GM12872 (cell line): ENCODE measurements around the gene ZBTB40.
A peak's percentile ranks its signal among the peaks of the same experiment; 100 is the strongest.

ENCODE experiments used
- CTCF ChIP-seq: IDR thresholded peaks from 3 replicates; pipeline ENCODE4 v1.5.1; 2011; ENCODE audit warnings: low read depth, mild to moderate bottlenecking, low read length, moderate library complexity; ENCODE audit not compliant: insufficient read depth

Gene ZBTB40

DNA sequence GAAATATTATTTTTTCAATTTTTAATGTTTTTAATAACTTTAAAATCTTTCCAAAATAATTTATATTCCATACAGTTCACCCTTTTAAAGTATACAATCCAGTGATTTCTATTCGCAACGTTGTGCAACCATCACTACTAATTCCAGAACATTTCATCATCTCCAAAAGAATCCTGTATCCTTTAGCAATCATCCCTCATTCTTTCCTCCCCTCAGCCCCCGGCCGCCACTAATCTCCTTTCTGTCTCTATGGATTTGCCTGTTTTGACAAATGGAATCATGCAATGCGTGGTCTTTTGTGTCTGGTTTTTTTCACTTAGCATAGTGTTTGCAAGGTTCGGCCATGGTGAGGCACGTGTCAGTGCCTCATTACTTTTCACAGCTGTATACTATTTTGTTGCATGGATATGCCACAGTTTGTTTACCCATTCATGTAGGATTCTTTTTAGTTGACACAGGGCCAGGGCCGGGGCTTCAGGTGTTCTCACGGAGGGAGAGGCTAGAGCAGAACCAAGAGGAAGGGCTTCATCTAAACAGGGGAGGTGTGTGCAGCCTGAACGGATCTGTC lies 40.6 kb upstream of the ZBTB40 start:
- TF ChIP-seq CTCF, result no peak

DNA sequence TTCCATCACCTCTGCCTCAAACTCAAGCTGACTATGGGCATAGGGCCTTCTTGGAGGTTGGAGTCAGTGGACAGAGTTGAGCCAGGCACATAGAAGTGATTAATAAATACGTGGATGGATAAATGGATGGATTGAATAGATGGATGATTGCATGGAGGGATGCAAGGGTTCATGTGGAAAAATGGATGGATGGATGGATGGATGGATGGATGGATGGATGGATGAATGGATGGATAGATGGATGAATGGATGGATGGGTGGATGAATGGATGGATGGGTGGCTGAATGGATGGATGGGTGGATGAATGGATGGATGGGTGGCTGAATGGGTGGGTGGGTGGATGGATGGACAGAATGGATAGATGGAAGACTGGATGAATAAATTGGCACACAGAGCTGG lies 40.1 kb upstream of the ZBTB40 start:
- no peak for TF ChIP-seq CTCF

DNA sequence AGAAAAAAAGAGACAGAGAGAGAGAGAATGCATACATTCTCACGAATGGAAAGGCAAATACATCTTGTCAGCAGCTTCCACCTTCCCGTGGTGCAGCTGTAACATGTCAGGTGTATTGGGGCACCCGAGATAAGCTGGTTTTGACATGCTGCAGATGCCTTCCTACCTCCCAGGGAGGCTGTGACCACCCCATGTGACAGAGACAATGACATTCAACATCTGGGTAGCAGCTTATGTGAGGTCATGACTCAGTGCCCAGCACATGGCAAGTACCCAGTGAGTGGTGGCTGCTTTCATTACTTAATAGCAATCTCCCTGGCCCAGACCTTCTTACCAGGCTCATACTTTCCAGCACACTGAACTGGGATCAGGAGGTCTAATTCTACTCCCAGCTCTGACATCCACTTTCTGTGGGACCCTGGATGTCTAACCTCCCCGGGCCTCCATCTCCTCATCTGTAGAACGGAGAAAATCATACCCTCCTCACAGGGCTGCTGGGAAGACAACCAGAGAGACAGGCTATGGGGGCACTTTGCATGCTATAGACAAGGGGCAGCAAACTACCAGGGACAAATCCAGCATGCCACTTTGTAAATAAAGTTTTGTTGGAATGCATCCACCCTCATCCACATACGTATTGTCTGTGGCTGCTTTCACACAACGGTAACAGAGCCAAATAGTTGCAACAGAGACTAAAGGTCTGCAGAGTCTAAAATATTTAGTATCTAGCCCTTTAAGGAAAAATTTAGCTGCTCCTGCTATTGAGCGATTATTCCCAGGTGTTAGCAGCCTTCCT lies 38.5 kb upstream of the ZBTB40 start:
- no peak for TF ChIP-seq CTCF

GRCh38 chr1:22413799-22414198 lies 37.9 kb upstream of the ZBTB40 start:
- TF ChIP-seq CTCF, result no peak

DNA sequence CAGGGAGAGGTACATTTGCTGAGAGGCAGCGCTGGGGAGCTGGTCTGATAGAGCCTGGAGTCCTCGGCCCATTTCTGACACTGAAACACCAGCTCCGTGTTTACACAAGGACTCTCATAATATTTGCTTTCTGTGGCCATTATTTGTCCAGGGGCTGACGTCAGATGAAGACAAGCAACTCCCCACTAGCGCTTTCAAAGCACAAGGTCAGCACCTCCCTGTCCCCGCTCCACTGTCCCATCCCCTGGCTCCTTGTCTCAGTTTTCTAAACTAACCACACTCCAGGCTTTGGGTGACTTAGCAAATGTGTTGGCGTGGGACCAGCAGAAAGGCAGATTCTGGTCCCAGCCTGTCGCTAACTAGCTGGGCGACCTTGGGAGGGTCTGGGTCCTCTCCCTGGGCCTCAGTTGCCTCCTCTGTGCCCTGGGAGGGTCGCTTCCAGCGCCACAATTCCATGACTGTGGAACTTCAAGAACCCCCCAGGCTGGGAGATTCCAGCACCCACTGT lies 37.4 kb upstream of the ZBTB40 start:
- no peak for TF ChIP-seq CTCF

- no peak for TF ChIP-seq CTCF
These were observed 36.2 kb upstream of the ZBTB40 start for GRCh38 chr1:22415489-22415888.

GRCh38 chr1:22416555-22417454 lies 34.8 kb upstream of the ZBTB40 start:
- TF ChIP-seq CTCF, result peak; percentile 92
